Measurements from ENCODE around the gene RABL3.
"Not testable (repeated sequence)": the region's sequence is repeated elsewhere in the genome, so short reads cannot be mapped to it uniquely, and the experiment has no call there.

RABL3 gene

DNA sequence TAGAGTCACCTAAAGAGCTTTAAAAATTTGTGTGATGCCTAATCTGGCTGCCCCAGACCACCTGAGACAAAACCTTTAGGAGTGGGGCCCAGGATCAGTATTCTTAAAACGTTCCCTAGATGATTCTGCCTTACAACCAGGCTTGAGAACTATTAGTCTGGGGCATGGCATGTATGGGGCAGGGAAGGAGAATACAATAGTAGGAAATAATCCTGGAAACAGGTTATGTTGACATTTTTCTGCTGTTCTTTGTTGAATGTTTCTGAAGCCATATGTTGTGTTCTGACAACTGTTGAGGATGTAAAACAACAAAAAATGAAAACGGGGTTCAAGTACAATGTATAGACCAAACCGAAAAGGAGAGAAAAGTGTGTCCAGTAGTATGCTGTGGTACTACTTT is 3.1 kb upstream of the RABL3 start:
- DNase-seq (ENCODE audit: low read depth in 1 of 2, low spot score in 1 of 2): no peak

DNA sequence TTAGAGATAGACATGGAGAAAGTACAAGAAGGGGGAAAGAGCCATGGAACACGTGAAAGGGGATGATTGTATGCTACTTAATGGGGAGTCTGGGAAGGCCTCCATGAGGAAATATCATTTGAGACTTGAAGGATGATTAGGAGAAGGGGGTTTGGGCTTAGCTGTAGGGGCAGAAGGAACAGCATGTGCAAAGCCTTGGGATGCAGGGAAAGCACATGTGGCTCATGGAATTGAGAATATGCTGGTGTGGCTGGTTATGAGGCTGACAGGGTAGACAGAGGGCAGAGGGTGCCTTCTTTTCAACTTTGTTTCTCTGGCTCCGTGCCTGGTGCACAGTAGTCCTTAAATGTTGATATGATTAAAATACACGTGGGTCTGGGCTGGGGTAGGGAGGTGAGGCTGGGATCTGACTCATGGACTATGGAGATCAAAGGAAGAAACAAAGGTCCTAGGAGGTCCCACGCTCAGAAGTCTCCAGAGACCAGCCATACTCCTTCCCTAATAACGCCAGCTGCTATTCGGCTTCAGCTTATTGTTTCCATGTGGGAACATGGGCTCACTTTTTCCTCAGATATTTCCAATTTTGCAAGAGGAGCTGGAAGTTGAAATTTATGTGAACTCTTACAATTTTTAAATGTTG is 1.4 kb upstream of the RABL3 start:
- no peak for DNase-seq (ENCODE audit: low read depth in 1 of 2, low spot score in 1 of 2)

DNA sequence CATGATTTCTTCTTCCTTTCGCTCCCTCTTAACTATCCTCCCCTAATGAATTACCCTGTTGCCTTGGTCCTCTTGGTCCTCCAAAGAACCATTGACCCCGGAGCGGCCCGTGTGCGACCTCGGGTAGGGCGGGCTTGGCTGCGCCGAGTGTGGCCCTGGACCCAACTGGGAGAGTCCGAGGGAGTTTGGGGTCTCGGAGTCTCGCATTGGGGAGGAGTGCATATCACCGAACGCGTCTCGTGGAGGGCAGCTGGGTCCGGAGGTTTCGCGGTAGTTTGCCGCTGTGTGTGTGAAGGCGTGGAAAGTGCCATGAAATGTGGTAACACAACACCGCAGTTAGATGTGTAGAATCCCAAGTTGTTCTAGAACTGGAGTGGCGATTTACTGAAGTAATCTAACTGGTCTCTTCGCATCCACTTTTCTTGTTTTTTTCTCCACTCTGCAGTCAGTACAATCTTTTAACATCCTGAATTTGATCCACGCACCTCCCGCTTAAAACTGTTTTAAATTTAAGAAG is 591 bp upstream of the RABL3 start:
- no peak for DNase-seq (ENCODE audit: low read depth in 1 of 2, low spot score in 1 of 2)

DNA sequence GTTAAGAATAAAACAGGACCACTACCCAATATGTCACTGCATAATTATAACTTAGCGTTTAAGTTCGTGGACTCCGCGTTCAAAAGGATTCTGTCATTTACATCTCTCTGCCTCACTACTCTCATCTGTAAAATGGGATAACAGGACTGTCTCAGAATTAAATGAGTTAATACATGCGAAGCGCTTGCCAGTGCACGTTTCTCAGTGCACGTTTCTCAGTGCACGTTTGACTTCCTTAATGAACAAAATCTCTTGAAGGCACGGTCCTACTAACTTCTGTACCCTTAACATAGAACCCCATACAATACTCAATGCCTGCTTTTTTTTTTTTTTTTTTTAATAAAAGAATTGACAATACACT is 499 bp downstream of the RABL3 start:
- DNase-seq (ENCODE audit: low read depth in 1 of 2, low spot score in 1 of 2): no peak

DNA sequence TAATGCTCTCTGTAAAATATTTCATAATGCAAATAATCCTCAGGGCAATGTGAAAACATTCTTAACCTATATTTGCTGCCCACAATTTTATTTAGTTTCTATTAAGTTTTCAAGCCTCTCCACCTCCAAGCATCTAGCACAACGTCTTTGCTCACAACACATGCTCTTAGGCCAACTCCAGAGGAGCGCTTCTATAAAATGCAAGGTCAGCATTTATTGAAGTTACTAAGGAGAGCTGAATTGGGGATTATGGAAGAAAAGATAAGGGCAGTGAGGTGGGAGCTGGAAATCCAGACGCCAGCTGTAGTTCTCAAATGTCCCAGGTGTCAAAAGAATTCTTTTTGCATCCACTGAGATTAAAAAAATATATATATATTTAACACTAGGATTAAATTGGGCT is 996 bp downstream of the RABL3 start:
- no peak for DNase-seq (ENCODE audit: low read depth in 1 of 2, low spot score in 1 of 2)

DNA sequence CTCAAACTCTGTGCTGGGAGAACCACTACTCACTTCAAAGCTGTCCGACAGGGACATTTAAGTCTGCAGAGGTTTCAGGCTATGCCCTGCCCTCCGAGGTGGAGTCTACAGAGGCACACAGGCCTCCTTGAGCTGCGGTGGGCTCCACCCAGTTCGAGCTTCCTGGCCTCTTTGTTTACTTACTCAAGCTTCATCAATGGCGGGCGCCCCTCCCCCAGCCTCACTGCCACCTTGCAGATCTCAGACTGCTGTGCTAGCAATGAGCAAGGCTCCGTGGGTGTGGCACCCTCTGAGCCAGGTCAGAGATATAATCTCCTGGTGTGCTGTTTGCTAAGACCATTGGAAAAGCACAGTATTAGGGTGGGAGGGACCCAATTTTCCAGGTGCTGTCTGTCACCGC is 4.3 kb downstream of the RABL3 start:
- not testable (repeated sequence) for DNase-seq (ENCODE audit: low read depth in 1 of 2, low spot score in 1 of 2)

DNA sequence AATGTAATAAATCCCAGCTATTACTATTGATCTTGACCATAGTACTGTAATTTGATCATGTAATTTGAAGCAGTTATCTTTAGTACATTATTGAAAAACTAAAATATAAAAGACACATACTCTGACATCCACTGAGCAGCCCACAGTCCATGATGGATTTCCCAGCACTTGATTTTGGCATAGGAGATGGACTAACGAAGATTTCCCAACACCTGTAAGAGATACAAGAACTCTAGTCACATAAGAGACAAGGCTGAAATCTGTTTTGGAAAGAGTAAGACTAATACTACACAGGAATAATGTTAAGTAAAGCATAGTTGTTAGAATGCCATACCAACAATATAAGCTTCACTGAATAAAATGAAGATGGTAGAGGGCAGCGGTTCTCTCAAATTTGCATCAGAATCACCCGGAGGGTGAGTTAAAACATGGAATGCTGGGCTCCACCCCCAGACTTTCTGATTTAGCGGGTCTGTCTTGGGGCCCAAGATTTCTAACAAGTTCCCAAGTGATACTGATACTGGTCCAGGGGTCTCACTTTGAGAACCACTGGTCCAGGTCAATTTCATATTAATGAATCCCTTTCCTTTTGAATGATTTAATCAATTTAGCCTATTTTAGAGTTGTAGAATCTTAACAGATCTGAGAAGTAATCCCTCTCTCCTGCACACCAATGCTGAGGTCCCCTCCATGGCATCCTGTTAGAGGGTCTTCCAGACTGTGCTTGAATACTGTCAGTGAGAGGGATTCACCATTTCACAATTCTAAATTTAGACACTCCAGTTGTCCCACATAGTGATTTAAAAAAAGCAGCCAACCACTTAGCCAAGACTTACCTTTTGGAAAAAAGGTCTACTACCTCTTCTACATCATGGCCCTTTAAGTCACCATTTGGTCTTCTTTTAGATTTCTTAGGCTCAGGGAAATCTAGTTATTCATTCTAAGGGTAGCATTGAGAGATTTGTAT is 11.5 kb downstream of the RABL3 start:
- no peak for DNase-seq (ENCODE audit: low read depth in 1 of 2, low spot score in 1 of 2)

DNA sequence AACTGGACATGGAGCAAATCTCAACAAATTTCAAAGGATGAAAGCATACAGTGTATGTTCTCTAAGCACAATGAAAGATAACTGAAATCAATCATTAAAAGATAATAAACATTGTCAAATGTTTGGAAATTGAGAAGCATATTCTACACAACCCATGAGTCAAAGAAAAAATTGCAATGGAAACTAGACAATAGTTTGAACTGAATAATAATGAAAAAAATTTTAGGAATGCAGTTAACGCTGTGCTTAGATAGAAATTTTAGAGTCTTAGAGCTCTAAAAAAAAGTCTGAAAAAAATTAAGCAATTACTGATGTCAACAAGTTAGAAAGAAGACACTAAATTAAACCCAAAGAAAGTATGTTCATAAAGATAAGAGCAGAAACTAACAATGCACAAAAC is 15.5 kb downstream of the RABL3 start:
- no peak for DNase-seq (ENCODE audit: low read depth in 1 of 2, low spot score in 1 of 2)

DNA sequence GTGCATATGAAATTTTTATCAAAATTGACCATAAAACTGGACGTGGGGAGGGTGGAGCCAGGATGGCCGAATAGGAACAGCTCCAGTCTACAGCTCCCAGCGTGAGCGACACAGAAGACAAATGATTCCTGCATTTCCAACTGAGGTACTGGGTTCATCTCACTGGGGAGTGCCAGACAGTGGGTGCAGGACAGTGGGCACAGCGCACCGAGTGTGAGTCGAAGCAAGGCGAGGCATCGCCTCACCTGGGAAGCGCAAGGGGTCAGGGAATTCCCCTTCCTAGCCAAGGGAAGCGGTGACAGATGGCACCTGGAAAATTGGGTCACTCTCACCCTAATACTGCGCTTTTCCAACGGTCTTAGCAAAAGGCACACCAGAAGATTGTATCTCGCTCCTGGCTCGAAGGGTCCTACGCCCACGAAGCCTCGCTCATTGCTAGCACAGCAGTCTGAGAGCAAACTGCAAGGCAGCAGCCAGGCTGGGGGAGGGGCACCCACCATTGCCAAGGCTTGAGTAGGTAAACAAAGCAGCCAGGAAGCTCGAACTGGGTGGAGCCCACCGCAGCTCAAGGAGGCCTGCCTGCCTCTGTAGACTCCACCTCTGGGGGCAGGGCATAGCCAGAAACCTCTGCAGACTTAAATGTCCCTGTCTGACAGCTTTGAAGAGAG is 23.0 kb downstream of the RABL3 start:
- peak; percentile 29 to 56 for DNase-seq (ENCODE audit: low read depth in 1 of 2, low spot score in 1 of 2)

DNA sequence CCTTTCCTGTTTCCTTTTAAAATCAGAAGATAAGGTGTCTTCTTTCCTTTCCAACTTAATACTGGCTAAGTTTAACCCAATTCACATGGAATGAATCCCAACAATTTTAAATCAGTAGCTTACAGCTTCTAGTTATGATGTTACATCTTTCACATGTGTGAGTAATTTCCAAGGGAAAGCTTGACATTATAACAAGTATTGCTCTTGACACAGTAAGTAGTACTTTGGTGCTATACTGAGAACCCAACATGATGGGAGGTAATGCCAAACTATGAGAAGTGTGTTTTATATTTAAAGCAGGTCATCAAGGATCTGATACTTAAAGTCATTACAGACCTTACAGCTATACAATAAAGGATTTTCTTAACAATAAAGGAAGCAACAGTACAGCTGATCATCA is 29.1 kb downstream of the RABL3 start:
- DNase-seq (ENCODE audit: low read depth in 1 of 2, low spot score in 1 of 2): no peak

DNA sequence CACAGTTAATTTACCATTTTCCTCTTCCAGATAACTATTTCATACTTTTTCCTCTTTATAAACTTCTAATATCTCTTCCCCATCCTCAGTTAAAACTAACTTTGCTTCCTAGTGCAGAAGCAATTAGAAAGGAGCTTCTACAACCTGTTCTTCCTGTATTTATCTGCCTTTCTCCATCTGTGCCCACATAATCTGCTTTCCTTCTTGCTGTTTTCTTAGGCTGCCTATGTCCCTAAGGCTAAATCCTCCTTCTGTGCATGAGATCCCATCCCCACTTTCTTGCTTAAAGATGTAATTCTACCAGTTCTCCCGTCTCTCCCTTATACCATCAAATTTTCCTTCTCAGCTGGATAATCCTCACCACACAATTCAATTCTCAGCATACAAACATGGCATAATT is 31.9 kb downstream of the RABL3 start:
- DNase-seq (ENCODE audit: low read depth in 1 of 2, low spot score in 1 of 2): no peak

DNA sequence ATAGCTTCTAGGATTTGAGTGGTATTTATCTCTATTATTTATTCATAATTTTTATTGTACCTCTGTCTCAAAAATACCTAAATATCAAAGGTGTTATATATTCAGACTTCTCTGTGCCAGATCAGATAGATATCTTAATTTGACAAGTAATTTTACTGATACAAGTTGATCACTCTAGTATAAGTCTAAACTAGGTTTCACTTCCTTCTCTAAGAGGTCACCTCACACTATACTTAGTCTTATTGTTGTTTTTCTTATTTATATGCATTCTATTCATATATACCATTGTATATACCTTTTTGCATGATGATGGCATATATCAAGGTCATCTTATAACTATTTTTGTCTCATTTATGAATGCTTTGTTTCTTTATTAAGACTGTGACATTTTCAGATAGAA is 33.9 kb downstream of the RABL3 start:
- DNase-seq (ENCODE audit: low read depth in 1 of 2, low spot score in 1 of 2): no peak

DNA sequence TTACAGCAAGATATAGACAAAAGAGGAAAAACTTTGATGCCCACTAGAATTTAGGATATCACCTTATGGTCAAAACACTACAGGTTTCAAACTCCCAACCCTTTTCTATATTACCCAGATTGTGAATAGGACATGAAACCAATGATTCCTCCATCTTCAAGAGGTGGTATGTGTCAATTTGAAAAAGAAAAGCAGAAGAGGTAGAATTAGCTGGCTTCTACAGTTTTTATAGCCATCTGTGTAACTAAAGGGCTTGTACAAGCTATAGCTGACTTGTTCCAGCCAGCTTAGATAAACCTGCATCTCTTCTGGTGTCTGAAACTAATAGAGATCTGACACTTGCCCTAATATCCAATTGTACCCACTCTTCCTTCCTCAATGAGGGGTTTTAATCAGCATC is 35.4 kb downstream of the RABL3 start:
- DNase-seq (ENCODE audit: low read depth in 1 of 2, low spot score in 1 of 2): no peak

DNA sequence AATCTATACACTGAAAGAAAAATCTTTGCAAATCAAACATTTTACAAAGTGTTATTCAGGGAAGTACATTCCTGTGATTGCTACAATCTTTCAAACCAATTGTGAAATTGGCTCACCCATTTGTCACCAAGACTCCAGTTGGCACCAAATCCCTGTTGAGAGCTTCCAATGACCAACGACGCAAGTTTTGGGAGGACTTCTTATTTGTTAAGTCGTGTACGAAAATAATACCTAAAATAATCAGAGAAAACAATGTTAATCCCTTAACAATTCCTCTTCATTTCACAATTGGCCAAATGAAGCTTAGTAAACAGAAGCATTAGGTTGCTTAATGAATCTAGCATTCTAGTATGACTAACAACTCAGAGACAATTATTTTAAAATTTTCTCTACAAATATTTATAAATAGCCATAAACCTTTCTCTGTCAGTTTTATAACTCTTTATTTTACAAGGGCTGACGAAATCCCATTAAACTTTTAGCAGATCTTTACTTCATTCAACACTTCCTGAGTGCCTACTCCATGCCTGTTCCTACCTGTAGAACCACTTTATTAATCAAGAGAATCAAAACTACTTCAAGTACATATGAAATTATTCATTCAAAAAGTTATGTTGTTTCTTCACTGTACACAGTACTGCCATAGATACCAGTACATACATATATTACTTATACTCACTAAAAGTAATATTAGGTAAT is 36.3 kb downstream of the RABL3 start:
- no peak for DNase-seq (ENCODE audit: low read depth in 1 of 2, low spot score in 1 of 2)

DNA sequence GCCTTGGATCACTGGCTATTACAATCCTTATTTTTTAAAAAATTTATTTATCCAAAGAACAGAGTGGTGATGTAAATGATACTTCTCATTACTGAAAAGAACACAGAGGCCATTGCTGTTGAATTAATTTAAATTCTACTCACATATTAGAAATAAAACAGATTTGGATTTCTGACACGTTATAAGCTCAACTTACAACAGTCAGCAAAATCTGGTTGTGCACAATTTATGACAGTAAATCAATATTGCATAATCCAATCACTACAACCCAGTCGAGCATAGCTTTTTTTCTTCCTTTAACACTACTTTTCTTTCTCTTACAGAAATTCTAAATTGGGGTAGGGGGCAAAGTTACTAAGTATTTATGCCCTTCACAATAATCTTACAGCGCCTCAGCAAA is 43.0 kb downstream of the RABL3 start:
- no peak for DNase-seq (ENCODE audit: low read depth in 1 of 2, low spot score in 1 of 2)

DNA sequence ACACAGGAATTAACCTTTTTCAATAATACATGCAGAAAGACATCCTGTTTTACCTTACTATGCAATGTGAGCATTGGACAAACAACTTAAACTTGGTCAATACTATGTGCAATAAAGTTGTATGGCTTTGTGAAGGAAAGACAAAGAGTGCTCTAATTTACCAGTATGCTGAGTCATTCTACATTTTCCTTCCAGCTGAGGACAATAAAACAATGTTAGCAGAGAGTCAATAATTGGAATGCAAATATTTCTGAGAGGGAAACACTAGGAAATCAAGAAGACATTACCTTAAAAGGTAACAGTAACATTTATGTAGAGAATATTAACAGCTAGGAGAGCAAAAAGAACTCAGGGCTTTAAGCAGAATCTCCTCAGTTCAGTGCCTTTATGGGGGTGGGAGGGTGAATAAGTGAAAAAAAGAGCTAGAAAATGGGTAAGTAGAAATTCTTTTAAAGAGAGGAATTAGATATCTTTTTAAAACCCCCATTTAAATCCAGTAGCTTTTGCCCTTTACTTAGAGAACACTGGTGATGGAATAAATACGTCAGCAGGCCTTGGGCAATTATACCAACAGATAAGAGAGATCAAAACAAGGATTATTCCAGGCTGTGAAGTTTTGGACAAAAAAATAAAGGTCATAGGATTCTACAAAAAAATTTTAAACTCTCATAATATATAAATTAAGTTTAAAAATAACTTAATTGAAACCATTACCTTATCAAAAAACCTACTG is 48.7 kb downstream of the RABL3 start:
- DNase-seq (ENCODE audit: low read depth in 1 of 2, low spot score in 1 of 2): no peak

DNA sequence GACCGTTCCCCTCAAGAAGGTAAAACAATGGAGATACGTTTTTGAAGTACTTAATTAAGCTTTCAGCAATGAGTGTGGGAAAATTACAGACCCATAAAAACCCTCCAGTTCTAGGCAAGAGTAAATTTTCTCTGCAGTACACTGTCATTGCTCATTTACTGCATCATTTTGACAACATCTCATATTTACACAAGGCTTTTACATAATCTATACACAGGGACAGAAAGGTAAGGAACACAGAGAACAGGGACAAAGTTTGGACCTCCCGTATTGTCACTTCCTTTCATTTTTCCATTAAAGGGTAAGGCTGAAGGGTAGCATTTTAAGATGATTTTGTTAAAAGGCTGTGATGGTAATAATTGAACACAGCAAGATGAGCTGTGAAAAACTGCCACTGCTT is 52.9 kb downstream of the RABL3 start:
- DNase-seq (ENCODE audit: low read depth in 1 of 2, low spot score in 1 of 2): no peak

DNA sequence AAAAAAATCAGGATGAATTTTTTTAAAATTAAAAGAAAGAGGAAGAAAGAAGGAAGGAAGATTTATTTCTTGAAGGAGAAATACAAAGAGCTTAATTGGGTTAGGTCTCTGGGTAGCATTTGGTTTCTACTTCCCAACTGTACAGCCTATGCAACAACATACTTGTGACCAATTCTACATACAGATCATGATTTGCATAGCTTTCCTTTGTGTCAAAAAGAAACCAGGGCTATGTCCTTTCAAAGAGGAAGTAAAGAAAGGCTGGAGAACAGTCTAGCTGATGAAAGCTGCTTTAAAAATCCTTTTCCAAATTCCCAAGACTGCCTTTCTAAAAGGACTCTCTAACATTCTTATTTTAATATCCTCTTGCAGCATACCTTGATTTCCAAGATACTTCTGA is 54.2 kb downstream of the RABL3 start:
- DNase-seq (ENCODE audit: low read depth in 1 of 2, low spot score in 1 of 2): no peak

DNA sequence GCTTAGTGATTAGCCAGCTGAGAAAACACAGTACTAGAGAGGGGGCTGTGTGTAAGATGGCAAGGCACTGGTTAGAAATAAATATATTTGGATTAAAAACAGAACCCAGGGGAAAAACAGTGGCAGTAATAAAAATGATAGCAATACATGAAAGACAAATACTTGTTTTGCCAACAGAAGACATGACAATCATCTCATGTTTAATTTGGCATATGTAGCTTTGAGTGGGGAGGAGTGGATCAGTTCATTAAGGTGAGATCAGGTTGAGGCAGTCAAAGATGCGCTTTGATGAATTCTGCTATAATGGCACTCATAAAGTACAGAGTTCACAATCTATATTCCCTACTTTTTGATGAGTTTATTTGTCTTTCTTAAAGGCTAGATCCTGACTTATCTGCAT is 56.9 kb downstream of the RABL3 start:
- DNase-seq (ENCODE audit: low read depth in 1 of 2, low spot score in 1 of 2): no peak

DNA sequence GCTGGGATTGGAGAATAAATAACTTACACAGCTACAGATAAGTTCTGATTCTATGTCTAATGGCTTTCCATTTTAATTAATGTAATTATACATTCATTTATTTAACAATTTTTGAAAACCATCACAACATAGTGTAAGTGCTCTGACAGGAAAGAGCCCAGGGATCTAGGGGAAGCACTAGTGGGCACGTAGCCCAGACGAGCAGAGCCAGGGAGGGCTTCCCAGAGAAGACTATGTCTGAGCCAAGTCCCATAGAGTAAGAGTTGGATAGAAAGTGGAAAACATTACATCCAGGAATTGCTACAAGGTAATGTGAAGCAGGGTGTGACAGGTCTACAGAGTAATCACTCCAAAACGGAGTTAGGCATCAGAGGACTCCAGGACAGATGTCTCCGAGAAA is 57.4 kb downstream of the RABL3 start:
- DNase-seq (ENCODE audit: low read depth in 1 of 2, low spot score in 1 of 2): no peak

All from stimulated activated CD4-positive, alpha-beta T cell treated with anti-CD3 and anti-CD28 coated beads, Interleukin-15, amount 100 ng/mL, for 1 hour (primary cell).